Right atrium auricular region (tissue), 2 donors: ENCODE measurements around the gene TOMT. TPM values are rescaled to one million over a fixed set of nuclear protein-coding genes. Genes with fewer than 3 reads are reported as not detected.

Source experiments
- DNase-seq: peaks from one replicate; pipeline ENCODE4 v3.0.0-alpha.2; 2019; ENCODE audit warnings: low spot score
- H3K27ac ChIP-seq, 2 donors: fragments of 200-600 bp; sonication (generic); 1 replicate in 1 of 2; 2 replicates in 1 of 2; pipeline ENCODE4 v1.5.1; 2016 to 2019
- H3K27me3 ChIP-seq, 2 donors: fragments of 200-600 bp; sonication (generic); one replicate each; pipeline versions ENCODE4 v1.5.1 to v1.6.0; 2017 to 2019
- H3K36me3 ChIP-seq: fragments of 200-600 bp; sonication (generic); one replicate; pipeline ENCODE4 v1.5.1; 2016
- H3K4me1 ChIP-seq, 2 donors: fragments of 200-600 bp; sonication (generic); one replicate each; pipeline versions ENCODE4 v1.5.1 to v1.6.0; 2017 to 2019
- H3K4me3 ChIP-seq, 2 donors: fragments of 200-600 bp; sonication (generic); 1 replicate in 1 of 2; 2 replicates in 1 of 2; pipeline ENCODE4 v1.5.1; 2017 to 2019; ENCODE audit warnings: mild to moderate bottlenecking in 1 of 2, moderate library complexity in 1 of 2
- H3K9me3 ChIP-seq, 2 donors: fragments of 200-600 bp; sonication (generic); one replicate each; pipeline ENCODE4 v1.5.1; 2019
- total RNA-seq, 2 donors: library from RNA; depleted of rRNA; stranded (reverse); fragments of >200 nt; gene quantifications; one replicate each; pipeline ENCODE4 v1.1.0, GENCODE V29; 2016
- TF ChIP-seq, protein P1 (sequence below), 2 donors: fragments of 200-600 bp; sonication (generic); IDR thresholded peaks; one replicate each; pipeline ENCODE4 v1.5.1; 2019; ENCODE audit warnings: antibody characterized with exemption in 2 of 2

Gene TOMT
- total RNA-seq, 2 donors from 2014 or later = not detected

DNA sequence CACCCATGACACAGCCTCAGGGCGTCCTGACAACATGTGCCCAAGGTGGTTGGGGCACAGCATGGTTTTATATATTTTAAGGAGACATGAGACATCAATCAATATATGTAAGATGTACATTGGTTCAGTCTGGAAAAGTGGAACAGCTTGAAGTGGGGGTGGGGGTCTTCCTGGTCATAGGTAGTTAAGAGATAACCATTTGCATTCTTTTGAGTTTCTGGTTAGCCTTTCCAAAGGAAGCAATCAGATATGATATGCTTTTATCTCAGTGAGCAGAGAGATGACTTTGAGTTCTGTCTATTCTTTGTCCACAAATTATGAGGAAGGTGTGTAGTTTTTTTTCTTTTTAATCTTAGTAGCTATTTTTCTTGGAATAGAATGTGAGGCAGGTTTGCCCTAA, 16.9 kb downstream of the TOMT start:
- no peak overlapping the region for H3K27ac ChIP-seq
- DNase-seq = no peak
- no peaks in the 10 kb centered on the region for H3K9me3 ChIP-seq
- no peaks in the 10 kb centered on the region for H3K27me3 ChIP-seq
- TF ChIP-seq, protein P1, sequence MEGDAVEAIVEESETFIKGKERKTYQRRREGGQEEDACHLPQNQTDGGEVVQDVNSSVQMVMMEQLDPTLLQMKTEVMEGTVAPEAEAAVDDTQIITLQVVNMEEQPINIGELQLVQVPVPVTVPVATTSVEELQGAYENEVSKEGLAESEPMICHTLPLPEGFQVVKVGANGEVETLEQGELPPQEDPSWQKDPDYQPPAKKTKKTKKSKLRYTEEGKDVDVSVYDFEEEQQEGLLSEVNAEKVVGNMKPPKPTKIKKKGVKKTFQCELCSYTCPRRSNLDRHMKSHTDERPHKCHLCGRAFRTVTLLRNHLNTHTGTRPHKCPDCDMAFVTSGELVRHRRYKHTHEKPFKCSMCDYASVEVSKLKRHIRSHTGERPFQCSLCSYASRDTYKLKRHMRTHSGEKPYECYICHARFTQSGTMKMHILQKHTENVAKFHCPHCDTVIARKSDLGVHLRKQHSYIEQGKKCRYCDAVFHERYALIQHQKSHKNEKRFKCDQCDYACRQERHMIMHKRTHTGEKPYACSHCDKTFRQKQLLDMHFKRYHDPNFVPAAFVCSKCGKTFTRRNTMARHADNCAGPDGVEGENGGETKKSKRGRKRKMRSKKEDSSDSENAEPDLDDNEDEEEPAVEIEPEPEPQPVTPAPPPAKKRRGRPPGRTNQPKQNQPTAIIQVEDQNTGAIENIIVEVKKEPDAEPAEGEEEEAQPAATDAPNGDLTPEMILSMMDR (IDR thresholded peaks at IDR 0.05) = no peak
- no peak overlapping the region for H3K4me3 ChIP-seq
- H3K36me3 ChIP-seq = no peaks in the 10 kb centered on the region
- no peaks in the 10 kb centered on the region for H3K4me1 ChIP-seq

GRCh38 chr11:72123117-72123653, 17.5 kb downstream of the TOMT start:
- no peak for DNase-seq
- no peak overlapping the region for H3K4me3 ChIP-seq
- H3K4me1 ChIP-seq = no peaks in the 10 kb centered on the region
- no peak overlapping the region for H3K27ac ChIP-seq
- no peaks in the 10 kb centered on the region for H3K27me3 ChIP-seq
- TF ChIP-seq, protein P1 (IDR thresholded peaks at IDR 0.05) = no peak
- no peaks in the 10 kb centered on the region for H3K36me3 ChIP-seq
- H3K9me3 ChIP-seq = no peaks in the 10 kb centered on the region

DNA sequence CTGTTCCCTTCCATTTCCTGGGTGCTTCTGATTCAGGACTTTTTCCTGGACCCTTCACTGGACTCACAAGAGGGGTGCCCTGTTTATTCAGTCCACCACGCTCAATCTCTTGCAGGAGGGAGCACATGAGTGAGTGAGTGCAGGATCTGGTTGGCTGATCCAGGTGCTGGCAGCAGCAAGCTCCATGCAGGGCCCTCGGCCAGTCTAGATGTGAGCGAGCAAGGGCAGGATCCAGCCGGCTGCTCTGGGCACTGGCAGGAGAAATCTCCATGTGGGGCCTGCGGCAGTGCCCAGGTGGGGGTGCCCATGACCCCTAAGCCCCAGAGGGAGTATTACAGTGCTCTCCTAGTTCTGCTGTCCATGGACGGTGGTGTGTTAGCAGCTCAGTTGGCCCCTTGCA, 18.3 kb downstream of the TOMT start:
- H3K4me1 ChIP-seq = no peaks in the 10 kb centered on the region
- H3K4me3 ChIP-seq = no peak overlapping the region
- no peaks in the 10 kb centered on the region for H3K9me3 ChIP-seq
- TF ChIP-seq, protein P1 (IDR thresholded peaks at IDR 0.05) = no peak
- no peaks in the 10 kb centered on the region for H3K36me3 ChIP-seq
- no peak overlapping the region for H3K27ac ChIP-seq
- no peak for DNase-seq
- no peaks in the 10 kb centered on the region for H3K27me3 ChIP-seq

DNA sequence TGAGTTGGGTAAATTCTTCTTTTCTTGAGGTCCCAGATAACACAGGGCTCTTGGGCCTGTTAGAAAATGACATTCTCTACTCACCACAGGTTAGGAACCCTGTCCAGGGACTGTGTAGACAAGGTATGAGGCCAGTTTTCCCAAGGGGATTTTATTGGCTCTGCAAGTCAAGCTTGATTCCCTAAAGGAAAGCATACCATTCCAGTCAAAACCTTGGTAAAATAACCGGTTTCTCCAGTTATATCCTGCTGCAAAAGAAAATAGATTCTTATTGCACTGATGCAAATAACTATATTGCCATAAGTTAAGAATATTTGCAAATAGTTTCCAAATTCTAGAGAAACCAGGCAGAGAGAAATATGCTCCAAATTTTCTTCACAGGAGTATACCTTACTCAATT, 20.2 kb downstream of the TOMT start:
- Histone ChIP-seq H3K27me3 (no peaks in the 10 kb centered on the region), H3K27ac (no peak overlapping the region), H3K36me3 (no peaks in the 10 kb centered on the region), H3K4me1 (no peaks in the 10 kb centered on the region), H3K4me3 (no peak overlapping the region), H3K9me3 (no peaks in the 10 kb centered on the region)
- no peak for DNase-seq
- TF ChIP-seq, protein P1 (IDR thresholded peaks at IDR 0.05) = no peak

DNA sequence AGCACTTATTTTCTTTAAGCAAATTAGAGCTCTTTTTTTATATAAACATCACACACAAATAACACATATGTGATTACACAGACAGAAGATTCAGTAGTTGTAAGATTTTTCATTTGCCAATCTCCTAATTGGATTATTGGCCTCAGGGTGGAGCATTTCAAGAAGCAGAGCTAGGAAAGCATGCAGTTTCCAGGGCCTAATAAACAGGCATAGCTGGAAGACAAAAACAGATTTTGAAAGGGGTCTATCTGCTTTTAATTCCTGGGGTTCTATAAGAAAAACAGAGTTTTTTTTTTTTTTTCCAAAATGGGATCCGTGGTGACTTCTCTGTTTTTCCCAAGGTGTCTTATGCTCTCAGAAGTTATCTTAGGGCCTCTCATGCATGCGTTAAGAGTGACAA, 22.2 kb downstream of the TOMT start:
- DNase-seq = no peak
- Histone ChIP-seq H3K27ac (no peak overlapping the region), H3K36me3 (no peaks in the 10 kb centered on the region), H3K4me1 (no peaks in the 10 kb centered on the region), H3K9me3 (no peaks in the 10 kb centered on the region), H3K27me3 (no peaks in the 10 kb centered on the region), H3K4me3 (no peak overlapping the region)
- TF ChIP-seq, protein P1 (IDR thresholded peaks at IDR 0.05) = no peak

- H3K4me3 ChIP-seq = no peak overlapping the region
- H3K36me3 ChIP-seq = no peaks in the 10 kb centered on the region
- H3K4me1 ChIP-seq = no peaks in the 10 kb centered on the region
- H3K27ac ChIP-seq = no peak overlapping the region
- TF ChIP-seq, protein P1 (IDR thresholded peaks at IDR 0.05) = no peak
- no peak for DNase-seq
- H3K9me3 ChIP-seq = no peaks in the 10 kb centered on the region
- H3K27me3 ChIP-seq = no peaks in the 10 kb centered on the region
Measured at GRCh38 chr11:72129381-72129780, 23.7 kb downstream of the TOMT start.
